Mesendoderm (in vitro differentiated cells): ENCODE results near the gene SLC49A3. TPM values are rescaled to one million over a fixed set of nuclear protein-coding genes. Genes with fewer than 3 reads are reported as not detected.
"Not testable (repeated sequence)": the region's sequence is repeated elsewhere in the genome, so short reads cannot be mapped to it uniquely, and the experiment has no call there.

Experiments used
- DNase-seq: peaks from one replicate; pipeline ENCODE4 v3.0.0; 2013
- H2AK5ac ChIP-seq: 2 replicates; pipeline ENCODE4 v1.6.1; 2013; ENCODE audit warnings: low read length, inconsistent platforms
- H2BK120ac ChIP-seq: 2 replicates; pipeline ENCODE4 v1.6.1; 2013; ENCODE audit warnings: low read depth, mild to moderate bottlenecking, low read length, moderate library complexity, mixed read lengths
- H2BK15ac ChIP-seq: replicated peaks from 2 replicates; pipeline ENCODE4 v1.6.1; 2013; ENCODE audit warnings: low read depth, mild to moderate bottlenecking, moderate library complexity
- H2BK5ac ChIP-seq: 2 replicates; pipeline ENCODE4 v1.6.1; 2013; ENCODE audit warnings: low read length, inconsistent platforms
- H3K18ac ChIP-seq: 2 replicates; pipeline ENCODE4 v1.6.1; 2013; ENCODE audit warnings: mild to moderate bottlenecking, low read length, mixed read lengths
- H3K23ac ChIP-seq: one replicate; pipeline ENCODE4 v1.6.1; 2013; ENCODE audit warnings: low read length
- H3K27ac ChIP-seq: 2 replicates; pipeline ENCODE4 v1.5.1; 2013; ENCODE audit warnings: low read depth, mild to moderate bottlenecking, inconsistent platforms, low read length, moderate library complexity
- H3K27me3 ChIP-seq: 2 replicates; pipeline ENCODE4 v1.6.1; 2013; ENCODE audit warnings: low read length, control low read depth, mild to moderate bottlenecking, inconsistent platforms; ENCODE audit not compliant: insufficient read depth, poor library complexity
- H3K36me3 ChIP-seq: 2 replicates; pipeline ENCODE4 v1.6.1; 2013; ENCODE audit warnings: low read length, inconsistent platforms; ENCODE audit not compliant: control insufficient read depth, insufficient read depth
- H3K4ac ChIP-seq: one replicate; pipeline ENCODE4 v1.6.1; 2013; ENCODE audit warnings: low read depth, mild to moderate bottlenecking, low read length, moderate library complexity
- H3K4me1 ChIP-seq: 2 replicates; pipeline ENCODE4 v1.6.1; 2013; ENCODE audit warnings: low read depth, low read length, inconsistent platforms; ENCODE audit not compliant: control insufficient read depth
- H3K4me2 ChIP-seq: 2 replicates; pipeline ENCODE4 v1.6.1; 2013; ENCODE audit warnings: low read length
- H3K4me3 ChIP-seq: 2 replicates; pipeline ENCODE4 v1.5.1; 2013; ENCODE audit warnings: mild to moderate bottlenecking, low read length
- H3K56ac ChIP-seq: one replicate; pipeline ENCODE4 v1.6.1; 2013; ENCODE audit warnings: low read length
- H3K79me1 ChIP-seq: 2 replicates; pipeline ENCODE4 v1.6.1; 2013; ENCODE audit warnings: low read length, inconsistent platforms
- H3K79me2 ChIP-seq: 2 replicates; pipeline ENCODE4 v1.6.1; 2013; ENCODE audit warnings: mild to moderate bottlenecking, low read length; ENCODE audit not compliant: control insufficient read depth, insufficient read depth
- H3K9ac ChIP-seq: 2 replicates; pipeline ENCODE4 v1.6.1; 2013; ENCODE audit warnings: low read length, inconsistent platforms
- H4K5ac ChIP-seq: one replicate; pipeline ENCODE4 v1.6.1; 2013; ENCODE audit warnings: low read length
- H4K8ac ChIP-seq: one replicate; pipeline ENCODE4 v1.6.1; 2013; ENCODE audit warnings: low read depth, mild to moderate bottlenecking, control low read depth, low read length, moderate library complexity
- whole genome bisulfite sequencing: extraction: QIAGEN DNeasy Blood & Tissue Kit; methylation state at CpG from one replicate; pipeline ENCODE4 v1.1.7; 2013; ENCODE audit warnings: low lambda C conversion rate, missing lambda C conversion rate; ENCODE audit not compliant: insufficient coverage; ENCODE audit errors: extremely low coverage; 5-methylcytosine and 5-hydroxymethylcytosine counted together
- polyA plus RNA-seq, 2 experiments: library from polyadenylated mRNA; stranded (reverse); fragments of 200-250 nt; gene quantifications; one replicate each; pipeline ENCODE4 v1.2.3, GENCODE V29; 2013

The SLC49A3 gene
- polyA plus RNA-seq (2013, experiment 1 of 2) = 0.91 TPM
- polyA plus RNA-seq (2013, experiment 2 of 2) = 0.84 TPM

GRCh38 chr4:688854-689681 lies at the start of gene SLC49A3:
SLC49A3 (minus strand) TSS chr4:689151; CDS start chr4:689127, 24 bp downstream.
- peak within 1 kb of the TSS; percentile 59 for H4K8ac ChIP-seq
- H3K4me1 ChIP-seq = peaks cover 2% of the 10 kb centered on the region
- H3K23ac ChIP-seq = no peak within 1 kb of the TSS
- no peak within 1 kb of the TSS for H2BK120ac ChIP-seq
- H3K4me2 ChIP-seq = peak within 1 kb of the TSS; percentile 43
- H3K36me3 ChIP-seq = no peaks in the 10 kb centered on the region
- peak within 1 kb of the TSS; percentile 59 for H3K9ac ChIP-seq
- peak; percentile 71 for DNase-seq
- H2BK15ac ChIP-seq = no peak within 1 kb of the TSS
- no peak within 1 kb of the TSS for H4K5ac ChIP-seq
- WGBS = no CpG with 5 or more reads among the region's 59 CpGs
- no peaks in the 10 kb centered on the region for H3K27me3 ChIP-seq
- no peak within 1 kb of the TSS for H3K27ac ChIP-seq
- H3K79me2 ChIP-seq = no peaks in the 10 kb centered on the region
- H3K4me3 ChIP-seq = no peak within 1 kb of the TSS
- no peak within 1 kb of the TSS for H2BK5ac ChIP-seq
- H3K79me1 ChIP-seq = no peaks in the 10 kb centered on the region
- H3K4ac ChIP-seq = peak within 1 kb of the TSS; percentile 22
- peak within 1 kb of the TSS; percentile 86 for H3K56ac ChIP-seq
- no peak within 1 kb of the TSS for H2AK5ac ChIP-seq
- peak within 1 kb of the TSS; percentile 61 for H3K18ac ChIP-seq

DNA sequence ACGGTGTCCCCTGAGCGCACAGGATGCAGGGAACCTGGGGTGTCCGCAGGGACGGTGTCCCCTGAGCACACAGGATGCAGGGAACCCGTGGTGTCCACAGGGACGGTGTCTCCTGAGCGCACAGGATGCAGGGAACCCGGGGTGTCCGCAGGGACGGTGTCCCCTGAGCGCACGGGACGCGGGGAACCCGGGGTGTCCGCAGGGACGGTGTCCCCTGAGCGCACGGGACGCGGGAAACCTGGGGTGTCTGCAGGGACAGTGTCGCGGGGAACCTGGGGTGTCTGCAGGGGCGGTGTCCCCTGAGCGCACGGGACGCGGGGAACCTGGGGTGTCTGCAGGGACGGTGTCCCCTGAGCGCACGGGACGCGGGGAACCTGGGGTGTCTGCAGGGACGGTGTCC lies 47.6 kb upstream of the SLC49A3 start:
- H3K4me3 ChIP-seq, H3K27me3 ChIP-seq, H3K23ac ChIP-seq, H3K79me1 ChIP-seq, H3K9ac ChIP-seq, H3K56ac ChIP-seq, DNase-seq, H3K4ac ChIP-seq, H3K4me2 ChIP-seq, H4K5ac ChIP-seq, H2BK5ac ChIP-seq, H2AK5ac ChIP-seq, H3K4me1 ChIP-seq, H3K27ac ChIP-seq, H4K8ac ChIP-seq, H2BK120ac ChIP-seq, H3K18ac ChIP-seq, H3K79me2 ChIP-seq, H2BK15ac ChIP-seq: not testable (repeated sequence)
- no CpG with 5 or more reads among the region's 34 CpGs for WGBS
- peaks cover 21% of the 10 kb centered on the region for H3K36me3 ChIP-seq

DNA sequence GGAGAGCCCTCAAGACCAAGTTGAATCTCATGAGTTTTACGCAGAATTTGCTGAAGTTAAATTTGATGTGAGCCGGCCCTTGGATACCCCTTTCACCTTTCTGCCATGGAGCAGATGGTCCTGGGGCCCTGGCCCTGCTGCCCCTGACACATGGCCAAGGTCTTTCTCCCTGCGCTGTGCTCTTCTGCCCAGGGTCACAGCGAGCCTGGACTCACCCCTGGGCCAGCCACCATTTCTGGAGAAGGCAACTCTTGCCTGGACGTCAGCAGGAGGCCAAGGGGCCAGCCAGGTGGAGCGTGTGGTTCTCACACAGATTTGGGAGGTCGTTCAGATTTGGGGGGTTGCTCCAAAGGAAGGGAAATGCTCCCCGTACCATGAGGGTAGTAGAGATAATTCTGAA lies 46.6 kb upstream of the SLC49A3 start:
- Histone ChIP-seq H3K36me3 (peaks cover 20% of the 10 kb centered on the region), H2AK5ac (no peak overlapping the region), H2BK15ac (no peak overlapping the region), H3K79me2 (no peaks in the 10 kb centered on the region), H4K5ac (no peak overlapping the region), H3K4me1 (no peaks in the 10 kb centered on the region), H4K8ac (no peak overlapping the region), H3K56ac (no peak overlapping the region), H3K27me3 (no peaks in the 10 kb centered on the region), H3K18ac (no peak overlapping the region), H3K9ac (no peak overlapping the region), H2BK5ac (no peak overlapping the region), H3K4me3 (no peak overlapping the region), H3K79me1 (no peaks in the 10 kb centered on the region), H3K27ac (no peak overlapping the region), H3K4ac (no peak overlapping the region), H3K23ac (no peak overlapping the region), H2BK120ac (no peak overlapping the region), H3K4me2 (no peak overlapping the region)
- WGBS = no CpG with 5 or more reads among the region's 8 CpGs
- DNase-seq = no peak

DNA sequence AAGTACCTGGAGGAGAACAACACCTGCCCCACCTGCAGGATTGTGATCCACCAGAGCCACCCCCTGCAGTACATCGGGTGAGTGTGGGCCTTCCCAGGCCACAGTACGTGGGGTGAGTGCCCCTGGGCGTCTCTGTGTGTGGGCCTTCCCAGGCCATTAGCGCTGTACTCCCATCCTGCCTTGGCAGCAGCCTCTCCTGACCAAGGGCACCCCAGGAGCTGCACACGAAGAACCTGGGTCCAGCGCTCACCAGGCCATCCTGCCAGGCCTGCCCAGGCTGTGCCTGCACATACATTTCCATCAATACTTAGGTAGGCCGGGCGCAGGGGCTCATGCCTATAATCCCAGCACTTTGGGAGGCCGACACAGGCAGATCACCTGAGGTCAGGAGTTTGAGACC lies 46.0 kb upstream of the SLC49A3 start:
- no peak for DNase-seq
- no CpG with 5 or more reads among the region's 9 CpGs for WGBS

DNA sequence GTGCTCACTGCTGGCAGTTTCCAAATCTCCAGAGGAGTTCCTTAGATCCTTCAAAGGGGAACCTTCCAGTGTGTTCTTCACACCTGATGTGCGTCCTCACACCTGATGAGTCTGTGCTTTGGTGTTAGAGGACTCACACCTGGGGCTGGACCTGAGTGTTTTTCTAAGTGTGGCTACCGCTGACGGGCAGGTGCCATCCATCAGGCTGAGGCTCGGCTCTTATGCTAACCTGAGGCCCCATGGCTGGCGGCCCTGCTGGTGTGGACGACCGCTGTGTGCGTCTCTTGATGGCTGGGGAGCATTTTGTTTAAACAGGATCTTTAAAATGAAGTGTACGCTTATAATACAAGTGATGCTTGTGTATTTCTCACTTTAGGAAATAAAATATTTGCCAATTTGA lies 45.1 kb upstream of the SLC49A3 start:
- Histone ChIP-seq H4K8ac (no peak overlapping the region), H3K79me1 (no peaks in the 10 kb centered on the region), H3K27me3 (no peaks in the 10 kb centered on the region), H3K4me2 (no peak overlapping the region), H3K4ac (no peak overlapping the region), H3K23ac (no peak overlapping the region), H2BK15ac (no peak overlapping the region), H2AK5ac (no peak overlapping the region), H3K18ac (no peak overlapping the region), H3K9ac (no peak overlapping the region), H2BK120ac (no peak overlapping the region), H3K56ac (no peak overlapping the region), H3K27ac (no peak overlapping the region), H2BK5ac (no peak overlapping the region), H3K79me2 (no peaks in the 10 kb centered on the region), H3K4me3 (no peak overlapping the region), H4K5ac (no peak overlapping the region), H3K36me3 (peaks cover 19% of the 10 kb centered on the region), H3K4me1 (no peaks in the 10 kb centered on the region)
- no CpG with 5 or more reads among the region's 9 CpGs for WGBS
- no peak for DNase-seq

More for the DNA sequence above, 46.0 kb upstream of the SLC49A3 start:
- Histone ChIP-seq H3K18ac (no peak overlapping the region), H2BK5ac (no peak overlapping the region), H3K79me2 (no peaks in the 10 kb centered on the region), H3K27me3 (no peaks in the 10 kb centered on the region), H2AK5ac (no peak overlapping the region), H3K79me1 (no peaks in the 10 kb centered on the region), H3K4me2 (no peak overlapping the region), H2BK120ac (no peak overlapping the region), H3K4me3 (no peak overlapping the region), H3K9ac (no peak overlapping the region), H3K27ac (no peak overlapping the region), H3K4me1 (no peaks in the 10 kb centered on the region), H3K36me3 (peaks cover 19% of the 10 kb centered on the region), H3K4ac (no peak overlapping the region), H3K23ac (no peak overlapping the region), H4K8ac (no peak overlapping the region), H2BK15ac (no peak overlapping the region), H3K56ac (no peak overlapping the region), H4K5ac (no peak overlapping the region)

GRCh38 chr4:733631-733980 lies 44.7 kb upstream of the SLC49A3 start:
- no peak overlapping the region for H3K18ac ChIP-seq
- no peak overlapping the region for H4K8ac ChIP-seq
- H3K4ac ChIP-seq = no peak overlapping the region
- H3K56ac ChIP-seq = no peak overlapping the region
- no peak overlapping the region for H3K4me2 ChIP-seq
- no peaks in the 10 kb centered on the region for H3K79me1 ChIP-seq
- no peak overlapping the region for H2AK5ac ChIP-seq
- no peak overlapping the region for H3K4me3 ChIP-seq
- no peak overlapping the region for H3K27ac ChIP-seq
- no peak overlapping the region for H3K9ac ChIP-seq
- no peaks in the 10 kb centered on the region for H3K79me2 ChIP-seq
- no peaks in the 10 kb centered on the region for H3K27me3 ChIP-seq
- no peak overlapping the region for H3K23ac ChIP-seq
- no peaks in the 10 kb centered on the region for H3K4me1 ChIP-seq
- peaks cover 19% of the 10 kb centered on the region for H3K36me3 ChIP-seq
- H2BK5ac ChIP-seq = no peak overlapping the region
- H2BK120ac ChIP-seq = no peak overlapping the region
- WGBS = no CpG with 5 or more reads among the region's 18 CpGs
- no peak overlapping the region for H4K5ac ChIP-seq
- no peak overlapping the region for H2BK15ac ChIP-seq
- no peak for DNase-seq
